GM18909 (cell line): ENCODE measurements around the gene SCN4B.
"Not testable (repeated sequence)": the region's sequence is repeated elsewhere in the genome, so short reads cannot be mapped to it uniquely, and the experiment has no call there.

Experiments
- ATAC-seq: cut with Tn5 transposase; IDR thresholded peaks from one replicate; pipeline ENCODE4 v1.9.1; 2021; ENCODE audit warnings: mild to moderate bottlenecking; ENCODE audit not compliant: unreplicated experiment, poor library complexity

Gene SCN4B, protein sequence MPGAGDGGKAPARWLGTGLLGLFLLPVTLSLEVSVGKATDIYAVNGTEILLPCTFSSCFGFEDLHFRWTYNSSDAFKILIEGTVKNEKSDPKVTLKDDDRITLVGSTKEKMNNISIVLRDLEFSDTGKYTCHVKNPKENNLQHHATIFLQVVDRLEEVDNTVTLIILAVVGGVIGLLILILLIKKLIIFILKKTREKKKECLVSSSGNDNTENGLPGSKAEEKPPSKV

DNA sequence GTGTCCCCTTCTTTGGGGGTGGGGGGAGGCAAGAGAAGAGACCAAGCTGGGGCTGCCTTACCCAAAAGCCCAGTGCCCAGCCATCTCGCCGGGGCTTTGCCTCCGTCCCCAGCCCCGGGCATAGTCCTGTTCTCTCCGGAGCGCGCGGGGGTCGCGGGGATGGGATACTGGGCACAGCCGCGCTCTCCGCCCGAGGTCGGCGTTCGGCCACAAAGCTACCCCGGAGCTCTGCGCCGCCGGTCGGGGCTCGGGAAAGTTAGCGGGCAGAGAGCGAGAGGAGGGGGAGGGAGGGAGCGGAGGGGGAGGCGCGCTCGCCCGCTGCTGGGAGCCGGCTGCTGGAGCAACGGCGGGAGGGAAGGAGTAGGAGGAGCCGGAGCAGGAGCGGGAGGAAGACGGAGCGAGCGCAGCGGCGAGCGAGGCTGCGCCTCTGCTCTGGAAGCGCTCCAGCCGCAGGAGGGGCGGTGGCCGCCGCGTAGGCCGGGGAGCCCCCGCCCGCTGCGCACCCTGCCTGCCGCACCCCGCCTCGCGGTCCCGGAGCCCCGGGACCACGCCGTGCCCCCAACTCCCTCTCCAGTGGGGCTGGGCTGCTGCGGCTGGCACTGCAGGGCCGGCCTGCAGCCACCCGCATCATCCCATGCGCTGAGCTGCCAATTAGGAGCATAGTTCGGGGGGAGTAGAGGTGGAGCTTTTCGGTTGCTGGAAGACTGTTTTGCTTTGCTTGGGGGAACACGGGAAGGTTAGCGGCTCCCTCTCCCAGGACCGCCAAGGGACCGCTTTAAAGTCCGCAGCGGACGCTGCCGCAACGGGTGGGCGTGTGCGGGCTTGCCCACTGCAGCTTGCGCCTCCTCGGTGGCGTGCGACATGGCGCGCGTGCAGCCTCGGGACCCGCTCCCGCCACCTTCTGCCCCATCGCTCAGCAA is at the start of gene SCN4B:
TSS of gene SCN4B (minus strand) at position 272 of the 920 bp plus-strand sequence. CDS start at position 122, 150 bp downstream.
- ATAC-seq = no peak

DNA sequence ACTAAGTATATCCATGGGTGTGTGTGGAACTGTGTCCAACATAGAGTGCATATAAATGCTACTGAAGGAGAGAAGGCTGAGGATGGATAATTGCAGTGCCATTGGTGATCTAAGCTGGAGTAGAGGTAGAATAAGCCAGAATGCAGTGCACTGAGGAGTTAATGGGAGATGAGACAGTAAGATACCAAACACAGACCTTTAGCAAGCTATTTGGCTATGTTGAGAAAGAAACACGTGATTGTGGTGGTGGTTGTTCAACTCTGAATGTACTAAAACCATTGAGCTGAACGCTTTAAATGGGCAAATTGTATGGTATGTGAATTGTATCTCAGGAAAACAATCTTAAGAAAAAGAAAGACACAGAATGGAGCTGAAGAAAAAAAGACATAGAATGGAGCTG is 49.3 kb upstream of the SCN4B start:
- no peak for ATAC-seq

DNA sequence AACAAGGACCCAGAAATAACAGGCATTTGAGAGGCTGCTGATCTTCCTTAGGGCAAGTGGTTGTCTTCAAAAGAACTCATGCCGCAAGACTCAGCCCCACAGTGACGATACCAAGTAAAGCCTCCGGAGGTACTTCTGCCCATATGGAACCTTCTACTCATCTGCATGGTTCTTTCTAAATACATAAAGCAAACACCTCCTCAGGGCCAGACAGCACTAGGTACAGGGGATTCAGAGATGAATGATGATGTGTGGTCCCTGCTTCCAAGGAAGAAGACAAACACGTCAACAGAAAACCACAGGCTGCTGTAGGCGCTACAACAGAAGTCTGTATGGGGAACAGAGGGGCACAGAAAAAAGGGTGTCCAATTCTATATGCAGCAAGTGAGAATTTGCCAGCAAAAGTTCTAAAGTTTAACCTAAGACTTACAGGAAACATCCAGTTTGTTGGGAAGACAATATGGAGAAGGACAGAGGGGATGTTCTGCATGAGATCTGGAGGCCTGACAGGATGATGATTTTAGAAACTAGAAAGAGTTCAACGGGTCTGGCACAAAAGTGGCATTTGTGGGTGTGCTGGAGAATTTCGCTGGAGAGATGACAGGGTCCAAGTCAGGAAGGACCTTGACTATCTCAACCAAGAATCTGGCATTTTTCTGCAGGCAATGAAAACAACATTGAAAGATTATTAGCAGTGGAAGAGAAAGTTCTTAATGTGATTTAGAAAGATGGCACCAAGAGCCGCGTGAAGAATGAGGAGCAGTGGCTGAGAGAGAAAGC is 48.5 kb upstream of the SCN4B start:
- no peak for ATAC-seq

DNA sequence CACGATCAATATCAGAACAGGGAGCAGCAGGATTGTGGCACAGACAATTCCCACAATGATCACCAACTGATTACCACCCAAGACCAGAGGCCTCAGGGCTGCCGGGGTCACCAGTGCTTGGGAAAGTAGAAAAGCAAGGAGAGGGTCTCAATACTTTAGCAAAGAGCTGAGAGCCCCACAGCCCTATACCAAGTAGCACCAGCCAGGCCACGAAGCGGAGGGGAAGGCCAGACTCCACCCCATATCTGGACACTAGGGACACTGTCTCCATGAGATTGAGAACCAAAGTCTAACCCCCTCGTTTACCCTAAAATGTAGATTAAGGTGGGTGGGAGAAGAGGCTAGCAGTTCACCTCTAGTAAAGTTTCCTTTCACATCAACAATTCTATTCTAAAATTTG is 47.9 kb upstream of the SCN4B start:
- ATAC-seq = no peak

DNA sequence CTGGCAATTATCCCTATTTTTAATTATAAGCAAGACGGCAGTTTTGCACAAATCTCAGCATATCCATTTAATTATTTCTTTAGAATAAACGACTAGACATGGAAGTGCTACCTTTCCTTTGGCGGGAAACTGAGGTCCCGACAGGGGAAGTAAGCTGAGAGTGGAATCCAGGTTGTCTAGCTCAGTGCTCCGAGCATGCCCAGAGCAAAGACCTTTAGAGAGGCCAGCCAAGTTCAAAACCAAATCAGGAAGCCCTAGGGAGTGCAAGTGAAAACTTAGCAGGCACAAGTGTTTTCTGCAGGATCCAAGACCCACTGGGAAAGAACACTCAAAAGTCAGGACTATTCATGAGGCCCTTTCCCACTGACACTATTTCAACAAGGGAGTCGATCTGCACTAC is 46.5 kb upstream of the SCN4B start:
- no peak for ATAC-seq

DNA sequence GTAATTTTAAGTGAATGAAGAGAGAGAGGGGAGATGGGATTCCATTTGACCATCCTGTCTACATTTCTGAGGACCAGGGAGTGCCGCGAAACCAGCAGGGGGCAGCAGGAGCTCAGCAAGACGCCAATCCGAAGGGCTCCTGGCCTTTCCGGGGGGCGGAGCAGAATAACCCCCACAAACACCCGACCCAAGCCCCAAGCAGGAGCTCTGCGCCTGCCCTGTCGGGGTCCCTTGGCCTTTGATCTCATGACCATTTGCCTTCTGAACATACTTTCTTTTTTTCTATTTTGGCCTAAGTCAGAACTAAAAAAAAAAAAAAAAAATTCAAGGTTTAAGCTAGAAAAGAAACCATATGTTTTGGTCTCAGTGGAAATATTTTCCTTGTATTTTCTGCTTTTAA is 45.7 kb upstream of the SCN4B start:
- ATAC-seq = no peak

DNA sequence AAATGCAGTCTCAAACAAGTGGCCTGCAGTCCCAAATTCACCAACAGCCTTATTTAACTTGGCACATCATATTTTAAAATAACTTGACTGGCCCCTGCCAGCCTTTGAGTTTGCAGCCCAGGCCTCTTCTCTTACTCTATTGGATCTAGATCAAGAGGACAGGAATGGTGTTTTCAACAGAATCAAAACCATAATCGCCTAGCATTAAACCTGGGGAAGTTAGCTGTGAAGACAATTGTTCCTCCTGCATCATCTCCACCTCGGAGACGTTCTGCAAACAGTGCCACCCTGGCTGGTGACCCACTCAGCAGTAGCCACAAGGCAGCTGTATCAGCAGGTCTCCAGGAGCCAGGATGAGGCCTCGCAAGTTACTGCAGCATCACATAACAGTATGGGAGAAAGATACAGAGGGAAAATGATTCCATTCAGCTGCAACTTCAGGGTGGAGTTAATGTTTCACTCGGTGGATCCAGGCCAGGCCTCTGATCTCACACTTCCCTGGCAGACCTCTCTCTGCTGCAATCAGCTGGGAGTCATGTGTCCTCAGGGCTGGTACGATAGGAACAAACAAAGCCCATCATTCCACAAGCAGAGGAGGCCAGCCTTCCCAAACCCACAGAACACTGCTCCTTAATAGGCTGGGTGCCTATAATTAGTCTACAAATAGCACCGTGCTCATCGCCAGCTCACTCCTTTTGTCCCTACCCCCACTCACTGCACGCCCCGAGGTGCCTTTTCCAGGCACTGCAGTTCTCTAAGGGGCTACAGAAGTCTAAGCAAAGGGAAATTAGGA is 42.4 kb upstream of the SCN4B start:
- ATAC-seq = no peak

DNA sequence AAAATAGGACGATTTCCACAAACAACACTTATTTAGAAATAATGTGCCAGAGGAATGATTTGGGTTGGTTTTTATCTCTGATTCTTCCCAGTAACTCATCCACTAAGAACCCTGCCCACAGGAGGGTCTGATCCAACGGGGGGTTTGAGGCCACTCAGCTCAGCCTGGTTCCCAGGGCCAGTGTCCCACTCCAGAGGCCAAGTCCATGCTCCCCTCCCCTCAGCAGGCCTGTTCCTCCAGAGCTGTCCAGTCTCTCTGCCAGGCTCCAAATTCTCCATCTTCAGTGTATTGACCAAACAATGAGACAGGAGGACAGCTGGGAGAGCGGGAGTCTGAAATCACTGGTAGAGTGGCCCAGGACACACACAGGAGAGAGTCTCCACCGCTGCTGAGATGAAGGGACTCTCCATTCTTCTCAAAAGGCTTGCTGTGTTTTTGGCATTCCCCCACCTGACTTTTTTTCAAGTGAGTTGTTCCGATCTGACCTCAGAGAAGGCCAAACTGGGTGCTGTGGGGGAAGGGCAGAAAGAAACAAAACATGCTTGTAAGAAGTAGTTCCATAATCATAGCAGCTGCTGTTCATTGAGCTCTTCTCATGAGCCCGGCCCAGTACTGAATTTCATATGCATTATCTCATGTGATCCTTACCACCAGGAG is 41.4 kb upstream of the SCN4B start:
- no peak for ATAC-seq

DNA sequence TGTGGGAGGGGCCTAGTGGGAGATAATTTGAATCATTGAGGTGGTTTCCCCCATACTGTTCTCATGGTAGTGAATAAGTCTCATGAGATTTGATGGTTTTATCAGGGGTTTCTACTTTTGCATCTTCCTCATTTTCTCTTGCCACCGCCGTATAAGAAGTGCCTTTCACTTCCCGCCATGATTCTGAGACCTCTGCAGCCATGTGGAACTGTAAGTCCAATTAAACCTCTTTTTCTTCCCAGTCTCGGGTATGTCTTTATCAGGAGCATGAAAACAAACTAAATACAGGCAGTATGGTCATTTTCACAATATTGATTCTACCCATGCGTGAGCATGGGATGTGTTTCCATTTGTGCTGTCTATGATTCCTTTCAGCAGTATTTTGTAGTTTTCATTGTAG is 40.2 kb upstream of the SCN4B start:
- not testable (repeated sequence) for ATAC-seq

DNA sequence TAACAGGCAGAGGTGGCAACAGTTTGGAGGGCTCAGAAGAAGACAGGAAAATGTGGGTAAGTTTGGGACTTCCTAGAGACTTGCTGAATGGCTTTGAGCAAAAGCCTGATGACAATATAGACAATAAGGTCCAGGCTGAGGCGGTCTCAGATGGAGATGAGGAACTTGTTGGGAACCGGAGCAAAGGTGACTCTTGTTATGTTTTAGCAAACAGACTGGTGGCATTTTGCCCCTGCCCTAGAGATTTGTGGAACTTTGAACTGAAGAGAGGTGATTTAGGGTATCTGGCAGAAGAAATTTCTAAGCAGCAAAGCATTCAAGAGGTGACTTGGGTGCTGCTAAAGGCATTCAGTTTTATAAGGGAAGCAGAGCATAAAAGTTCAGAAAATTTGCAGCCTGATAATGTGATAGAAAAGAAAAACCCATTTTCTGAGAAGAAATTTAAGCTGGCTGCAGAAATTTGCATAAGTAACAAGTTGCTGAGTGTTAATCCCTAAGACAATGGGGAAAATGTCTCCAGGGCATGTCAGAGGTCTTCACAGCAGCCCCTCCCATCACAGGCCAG is 38.4 kb upstream of the SCN4B start:
- ATAC-seq = not testable (repeated sequence)

DNA sequence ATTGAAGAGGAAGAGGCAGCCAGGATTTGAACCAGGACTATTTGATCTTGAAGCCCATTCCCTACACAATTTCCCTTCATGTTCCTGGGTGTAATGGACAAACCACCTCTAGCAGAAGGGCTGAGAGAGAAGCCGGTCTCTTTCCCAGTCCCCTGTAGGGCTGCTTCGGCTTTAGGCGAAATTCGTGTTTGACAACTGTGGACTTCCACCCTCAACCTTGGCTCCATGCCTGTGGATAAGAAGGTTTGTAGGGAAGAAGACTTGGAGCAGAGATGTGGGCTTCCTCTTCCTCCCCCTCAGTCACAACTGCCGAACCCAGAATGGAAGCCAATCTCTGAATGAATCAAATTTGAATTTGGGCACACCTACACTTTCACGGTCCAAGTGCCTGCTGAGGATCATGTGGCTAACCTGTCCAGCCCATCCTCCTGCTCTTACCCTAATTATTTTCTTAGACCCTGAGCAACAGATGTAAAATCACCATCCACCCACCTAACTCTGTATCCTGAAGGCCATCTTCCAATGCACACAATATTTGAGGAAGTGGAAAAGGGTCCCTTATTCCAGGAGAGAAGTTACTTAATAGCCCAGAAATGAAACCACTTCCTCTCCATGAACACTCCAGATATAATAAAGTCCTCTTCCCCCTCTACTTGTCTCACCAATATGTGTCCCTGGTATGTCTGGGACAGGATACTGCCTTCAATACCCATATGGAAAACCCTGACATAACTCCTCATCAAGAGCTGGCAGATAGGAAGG is 33.9 kb upstream of the SCN4B start:
- no peak for ATAC-seq

DNA sequence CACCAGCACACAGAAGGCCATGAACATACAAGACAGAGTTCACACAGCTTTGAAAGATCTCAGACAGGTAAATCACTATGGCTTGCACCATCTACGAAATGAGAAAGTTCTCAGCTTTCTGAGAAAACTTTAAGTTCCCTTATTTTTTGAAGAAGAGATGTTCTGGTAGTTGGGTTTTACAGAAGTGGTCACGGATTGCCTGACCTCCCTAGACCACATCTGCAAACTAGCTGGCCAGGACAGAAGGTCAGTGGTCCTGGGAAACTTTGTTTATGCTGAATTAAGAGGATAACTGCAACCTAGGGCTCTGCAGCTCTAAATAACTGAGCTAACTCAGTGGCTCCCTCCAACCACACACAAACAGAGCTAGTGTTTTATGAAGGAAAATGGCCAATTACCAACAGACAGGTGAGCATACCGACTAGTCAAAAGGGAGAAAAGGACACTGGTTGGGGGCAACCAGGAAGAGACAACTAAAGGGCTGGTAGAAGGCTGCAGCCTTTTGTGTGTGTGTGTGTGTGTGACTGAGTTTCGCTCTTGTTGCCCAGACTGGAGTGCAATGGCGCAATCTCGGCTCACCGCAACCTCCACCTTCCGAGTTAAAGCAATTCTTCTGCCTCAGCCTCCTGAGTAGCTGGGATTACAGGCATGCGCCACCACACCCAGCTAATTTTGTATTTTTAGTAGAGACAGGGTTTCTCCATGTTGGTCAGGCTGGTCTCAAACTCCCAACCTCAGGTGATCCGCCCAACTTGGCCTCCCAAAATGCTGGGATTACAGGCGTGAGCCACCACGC is 32.4 kb upstream of the SCN4B start:
- ATAC-seq = no peak

DNA sequence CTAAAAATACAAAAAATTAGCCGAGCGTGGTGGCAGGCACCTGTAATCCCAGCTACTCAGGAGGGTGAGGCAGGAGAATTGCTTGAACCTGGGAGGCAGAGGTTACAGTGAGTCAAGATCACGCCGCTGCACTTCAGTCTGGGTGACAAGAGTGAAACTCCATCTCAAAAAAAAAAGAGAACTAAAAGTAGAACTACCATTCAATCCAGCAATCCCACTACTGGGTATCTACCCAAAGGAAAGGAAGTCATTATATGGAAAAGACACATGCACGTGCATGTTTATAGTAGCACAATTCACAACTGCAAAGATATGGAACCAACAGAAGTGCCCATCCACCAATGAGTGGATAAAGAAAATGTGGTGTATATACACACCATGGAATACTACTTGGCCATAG is 31.1 kb upstream of the SCN4B start:
- not testable (repeated sequence) for ATAC-seq

DNA sequence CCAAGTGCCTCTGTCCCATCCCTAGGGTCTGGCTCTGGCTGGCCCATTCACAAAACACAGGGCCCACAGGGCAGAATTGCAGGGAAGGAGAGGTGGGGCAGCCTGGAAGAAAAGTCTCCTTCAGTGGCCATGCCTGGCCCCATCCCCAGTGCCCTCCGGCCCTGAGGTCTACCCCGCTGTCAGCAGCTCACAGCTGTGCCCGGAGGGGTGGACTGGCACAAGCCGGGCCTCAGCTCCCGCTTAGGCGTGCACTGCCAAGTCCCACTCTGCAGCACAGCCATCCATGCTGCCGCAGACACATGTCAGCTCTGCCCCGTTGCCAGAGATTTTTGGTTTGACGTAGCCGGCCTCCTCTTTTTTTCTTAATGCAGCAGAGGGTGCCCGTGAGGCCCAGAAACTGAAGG is 27.7 kb upstream of the SCN4B start:
- ATAC-seq = no peak

DNA sequence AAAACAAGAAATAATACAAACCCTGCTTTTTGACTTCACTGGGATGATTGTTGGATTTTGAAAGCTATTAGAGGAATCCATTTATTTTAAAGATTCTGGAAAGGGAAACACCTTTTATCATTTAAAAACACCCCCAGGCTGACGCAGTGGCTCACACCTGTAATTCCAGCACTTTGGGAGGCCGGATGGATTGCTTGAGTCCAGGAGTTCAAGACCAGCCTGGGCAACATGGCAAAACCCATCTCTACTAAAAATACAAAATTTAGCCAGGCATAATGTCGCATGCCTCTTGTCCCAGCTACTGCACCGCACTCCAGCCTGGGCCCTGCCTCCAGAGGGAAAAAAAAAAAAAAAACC is 24.1 kb upstream of the SCN4B start:
- no peak for ATAC-seq

DNA sequence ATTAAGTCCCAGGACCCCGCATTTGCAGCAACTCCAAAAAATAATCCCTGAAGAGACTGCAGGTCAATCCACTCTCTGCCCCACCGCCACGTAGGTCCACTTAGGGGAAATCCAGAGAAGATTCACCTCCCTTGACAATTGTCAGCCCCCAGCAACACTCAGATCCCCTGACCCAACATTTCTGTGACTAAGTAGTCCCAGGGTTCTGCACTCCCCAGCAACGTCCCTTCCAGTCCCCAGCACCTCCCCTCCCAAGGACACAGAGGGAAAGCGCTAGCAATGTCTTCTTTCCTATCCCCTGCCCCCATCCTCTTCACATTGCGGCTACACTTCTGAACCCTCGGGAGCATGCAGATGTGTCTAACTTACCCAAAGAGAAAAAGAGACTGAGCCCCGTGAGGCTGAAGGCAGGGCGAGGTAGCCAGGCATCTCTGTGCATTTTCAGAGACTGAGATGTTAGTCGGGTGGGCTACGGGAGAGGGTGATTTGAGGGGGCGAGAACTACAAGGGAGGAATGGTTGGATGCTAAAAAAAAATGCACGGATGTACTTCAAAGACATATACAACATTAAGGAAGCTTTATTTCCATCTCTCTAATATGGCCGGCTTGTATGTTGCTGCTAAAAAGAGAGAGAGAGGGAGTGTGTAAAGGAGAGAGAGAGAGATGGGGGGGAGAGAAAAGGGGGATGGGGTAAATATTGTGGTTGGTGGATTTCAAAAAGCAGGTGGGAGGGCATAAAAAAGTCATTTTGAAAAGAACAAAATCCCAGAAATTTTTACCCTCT is 23.6 kb upstream of the SCN4B start, which contains the start of gene SCN2B:
TSS of gene SCN2B (minus strand) at position 647 of the 785 bp plus-strand sequence. CDS start at position 439, 208 bp downstream.
- ATAC-seq = no peak
